ENCODE results near the gene AFDN.

Gene AFDN

DNA sequence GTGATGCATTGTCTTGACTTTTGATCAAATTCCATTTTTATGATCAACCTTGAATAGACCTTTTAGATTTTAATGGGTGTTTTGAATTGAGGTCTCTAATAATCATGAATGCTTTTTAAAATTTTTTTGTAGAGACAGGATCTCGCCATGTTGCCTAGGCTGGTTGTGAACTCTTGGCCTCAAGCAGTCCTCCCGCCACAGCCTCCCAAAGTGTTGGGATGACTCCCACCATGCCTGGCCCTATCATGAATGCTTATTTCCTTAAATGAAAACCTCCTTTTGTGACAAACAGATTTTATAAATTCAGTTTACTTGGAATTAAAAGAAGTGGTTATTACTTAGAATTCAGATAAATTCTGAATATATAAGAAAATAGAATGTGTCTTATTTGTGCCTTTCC lies 110.6 kb downstream of the AFDN start:
- no peak overlapping the region for H3K27ac ChIP-seq

DNA sequence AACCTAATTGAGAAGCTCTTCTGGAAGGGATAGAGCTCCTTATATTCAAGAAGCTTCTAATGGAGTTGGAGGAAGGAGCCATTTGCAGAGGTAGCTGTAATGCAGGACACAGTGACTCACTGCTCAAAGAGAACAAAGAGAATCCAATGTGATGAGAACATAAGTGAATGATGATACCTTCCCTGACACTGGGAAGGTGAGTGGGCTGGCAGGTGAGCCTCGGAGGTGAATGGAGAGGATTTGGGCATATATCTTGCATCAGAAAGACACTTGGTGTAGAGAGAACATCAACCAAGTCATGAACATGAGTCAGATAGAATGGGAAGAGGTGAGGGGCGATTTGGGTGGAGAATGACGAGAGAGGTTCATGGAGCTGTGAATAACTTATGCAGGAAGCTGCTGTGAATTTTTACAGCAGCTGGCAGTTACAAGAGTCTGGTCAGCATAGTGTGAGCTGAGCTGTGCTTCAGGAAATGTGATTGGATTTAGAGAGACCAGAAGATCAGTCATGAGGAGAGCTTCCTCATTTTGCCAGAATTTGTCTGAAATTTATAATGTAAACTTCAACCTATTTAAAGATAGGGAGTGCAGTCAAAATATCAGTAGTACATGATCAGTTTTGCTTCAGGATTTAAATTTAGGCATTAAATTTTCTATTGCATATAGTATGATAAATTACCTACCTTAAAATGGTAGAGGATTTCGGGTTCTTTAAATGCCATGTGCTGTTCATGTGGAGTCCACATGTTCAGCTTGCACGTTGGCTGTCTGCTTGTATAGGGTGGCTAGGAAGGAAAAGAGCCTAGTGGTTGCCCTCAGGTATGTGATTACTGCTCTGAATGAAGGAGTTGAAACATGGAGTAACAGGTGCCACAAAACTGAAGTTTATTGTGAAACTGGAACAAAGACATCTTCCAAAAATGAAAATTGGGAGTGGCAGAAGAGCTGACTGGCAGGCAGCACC lies 111.5 kb downstream of the AFDN start:
- Histone ChIP-seq H3K27me3 (no peaks in the 10 kb centered on the region), H3K9me3 (no peaks in the 10 kb centered on the region), H3K4me3 (no peak overlapping the region), H3K36me3 (peaks cover 5 to 14% (median 6%) of the 10 kb centered on the region in 3 donors), H3K4me1 (no peaks in the 10 kb centered on the region), H3K27ac (no peak overlapping the region)
- intact Hi-C loops (cut with DNase I; ENCODE audit: low total_unique reads) = no loop called here
- TF ChIP-seq, protein P1, sequence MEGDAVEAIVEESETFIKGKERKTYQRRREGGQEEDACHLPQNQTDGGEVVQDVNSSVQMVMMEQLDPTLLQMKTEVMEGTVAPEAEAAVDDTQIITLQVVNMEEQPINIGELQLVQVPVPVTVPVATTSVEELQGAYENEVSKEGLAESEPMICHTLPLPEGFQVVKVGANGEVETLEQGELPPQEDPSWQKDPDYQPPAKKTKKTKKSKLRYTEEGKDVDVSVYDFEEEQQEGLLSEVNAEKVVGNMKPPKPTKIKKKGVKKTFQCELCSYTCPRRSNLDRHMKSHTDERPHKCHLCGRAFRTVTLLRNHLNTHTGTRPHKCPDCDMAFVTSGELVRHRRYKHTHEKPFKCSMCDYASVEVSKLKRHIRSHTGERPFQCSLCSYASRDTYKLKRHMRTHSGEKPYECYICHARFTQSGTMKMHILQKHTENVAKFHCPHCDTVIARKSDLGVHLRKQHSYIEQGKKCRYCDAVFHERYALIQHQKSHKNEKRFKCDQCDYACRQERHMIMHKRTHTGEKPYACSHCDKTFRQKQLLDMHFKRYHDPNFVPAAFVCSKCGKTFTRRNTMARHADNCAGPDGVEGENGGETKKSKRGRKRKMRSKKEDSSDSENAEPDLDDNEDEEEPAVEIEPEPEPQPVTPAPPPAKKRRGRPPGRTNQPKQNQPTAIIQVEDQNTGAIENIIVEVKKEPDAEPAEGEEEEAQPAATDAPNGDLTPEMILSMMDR (IDR thresholded peaks at IDR 0.05) = no peak
- DNase-seq = no peak

More for the DNA sequence above, 110.6 kb downstream of the AFDN start:
- Histone ChIP-seq H3K36me3 (peaks cover 0 to 7% (median 4%) of the 10 kb centered on the region in 3 donors), H3K4me3 (no peak overlapping the region), H3K27me3 (no peaks in the 10 kb centered on the region), H3K4me1 (no peaks in the 10 kb centered on the region), H3K9me3 (no peaks in the 10 kb centered on the region)
- intact Hi-C loops (cut with DNase I; ENCODE audit: low total_unique reads) = no loop called here
- DNase-seq = no peak
- TF ChIP-seq, protein P1 (IDR thresholded peaks at IDR 0.05) = no peak

DNA sequence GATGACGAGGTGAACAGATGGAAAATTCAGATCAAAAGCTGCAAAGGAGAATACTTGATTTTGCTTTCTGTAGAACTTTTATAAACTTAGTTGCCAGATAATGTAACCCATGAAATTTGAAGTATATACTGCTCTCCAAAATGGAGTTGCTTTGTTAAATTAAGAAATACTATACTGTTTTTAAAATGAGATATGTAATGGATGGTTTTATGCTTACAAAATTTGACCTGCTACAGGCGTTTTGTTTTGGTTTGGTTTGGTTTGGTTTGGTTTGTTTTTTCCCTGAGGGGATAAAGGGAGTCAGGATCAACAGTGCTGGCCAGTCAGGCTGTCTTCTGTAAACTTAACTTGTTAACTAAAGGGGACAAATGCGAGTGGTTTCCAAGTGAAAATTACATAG lies 115.1 kb downstream of the AFDN start:
- Histone ChIP-seq H3K36me3 (peaks cover 36 to 42% (median 38%) of the 10 kb centered on the region in 3 donors), H3K27me3 (no peaks in the 10 kb centered on the region), H3K4me3 (no peak overlapping the region), H3K9me3 (no peaks in the 10 kb centered on the region), H3K4me1 (no peaks in the 10 kb centered on the region), H3K27ac (no peak overlapping the region)
- TF ChIP-seq, protein P1 (IDR thresholded peaks at IDR 0.05) = no peak
- DNase-seq = no peak
- intact Hi-C loops (cut with DNase I; ENCODE audit: low total_unique reads) = no loop called here

DNA sequence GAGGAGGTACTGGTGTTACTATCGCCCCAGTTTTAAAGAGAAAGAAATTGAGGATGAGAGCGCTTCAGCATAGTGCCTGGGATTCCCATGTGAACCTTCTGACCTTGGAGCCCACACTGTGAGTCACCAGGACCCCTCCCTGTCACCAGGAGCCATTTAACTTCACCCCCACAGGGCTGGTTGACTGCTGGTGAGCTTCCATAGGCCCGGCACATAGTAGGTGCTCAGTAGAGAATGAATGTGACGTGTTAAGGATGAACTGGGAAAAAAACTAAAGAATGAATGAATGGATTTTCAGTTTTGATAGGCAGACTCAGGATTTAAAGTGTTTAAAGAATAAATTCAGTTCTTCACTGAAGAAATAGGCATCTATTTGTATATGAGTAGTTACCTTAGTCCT lies 117.4 kb downstream of the AFDN start:
- TF ChIP-seq, protein P1 (IDR thresholded peaks at IDR 0.05) = no peak
- DNase-seq = no peak
- Histone ChIP-seq H3K27ac (no peak overlapping the region), H3K36me3 (peaks cover 52 to 61% (median 59%) of the 10 kb centered on the region in 3 donors), H3K4me1 (no peaks in the 10 kb centered on the region), H3K9me3 (no peaks in the 10 kb centered on the region), H3K27me3 (no peaks in the 10 kb centered on the region), H3K4me3 (no peak overlapping the region)
- intact Hi-C loops (cut with DNase I; ENCODE audit: low total_unique reads) = no loop called here

DNA sequence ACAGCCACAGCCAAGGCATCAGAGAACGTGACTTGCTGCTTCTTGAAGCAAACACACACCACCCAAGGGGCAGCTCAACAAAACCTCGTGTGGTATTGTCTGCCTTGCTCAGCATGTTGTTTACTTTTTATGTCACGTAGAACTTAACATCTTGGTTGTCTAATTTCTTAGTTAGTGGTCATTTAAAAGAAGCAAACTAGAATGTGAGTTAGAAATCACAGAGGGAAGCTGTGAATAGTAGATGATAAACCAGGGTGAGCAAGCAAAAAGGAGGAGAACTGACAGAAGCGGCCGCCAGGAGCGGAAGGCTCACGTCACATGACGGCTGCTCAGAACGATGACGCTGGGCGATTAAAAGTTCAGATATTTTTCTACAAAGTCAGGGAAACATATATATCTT lies 119.3 kb downstream of the AFDN start:
- DNase-seq = no peak
- TF ChIP-seq, protein P1 (IDR thresholded peaks at IDR 0.05) = no peak
- no peaks in the 10 kb centered on the region for H3K27me3 ChIP-seq
- no peak overlapping the region for H3K4me3 ChIP-seq
- H3K27ac ChIP-seq = no peak overlapping the region
- H3K9me3 ChIP-seq = no peaks in the 10 kb centered on the region
- intact Hi-C loops (cut with DNase I; ENCODE audit: low total_unique reads) = no loop called here
- no peaks in the 10 kb centered on the region for H3K4me1 ChIP-seq
- peaks cover 71 to 80% (median 78%) of the 10 kb centered on the region in 3 donors for H3K36me3 ChIP-seq
